Omental fat pad (tissue), 4 donors: Measurements from ENCODE around the gene RCBTB2. TPM values are rescaled to one million over a fixed set of nuclear protein-coding genes. Genes with fewer than 3 reads are reported as not detected.

Source experiments
- ATAC-seq: fragments of 150-250 bp; one replicate; pipeline ENCODE4 v1.9.1; 2016; ENCODE audit warnings: mild to moderate bottlenecking, moderate library complexity; ENCODE audit not compliant: low FRiP score
- DNase-seq: peaks from one replicate; pipeline ENCODE4 v3.0.0-alpha.2; 2019; ENCODE audit warnings: low spot score
- CTCF ChIP-seq, 3 donors: fragments of 450-650 bp; IDR thresholded peaks; one replicate each; pipeline ENCODE4 v1.5.1; 2016 to 2017; ENCODE audit warnings: antibody characterized with exemption in 3 of 3, mild to moderate bottlenecking in 3 of 3, moderate library complexity in 2 of 3
- total RNA-seq, 4 donors: library from RNA; depleted of rRNA; stranded (reverse); fragments of >200 nt; gene quantifications; one replicate each; pipeline ENCODE4 v1.1.0, GENCODE V29; 2016

Gene RCBTB2
- total RNA-seq, 4 donors from 2014 or later = 6.7 to 30.6 (median 13.0) TPM

- ATAC-seq = no peak
- no peak for TF ChIP-seq CTCF (IDR thresholded peaks at IDR 0.05)
- no peak for DNase-seq
Measured at GRCh38 chr13:48562296-48563066, 29.6 kb upstream of the RCBTB2 start.

GRCh38 chr13:48561466-48562235, 28.8 kb upstream of the RCBTB2 start:
- ATAC-seq = no peak
- no peak for TF ChIP-seq CTCF (IDR thresholded peaks at IDR 0.05)
- DNase-seq = no peak

GRCh38 chr13:48560657-48561337, 27.9 kb upstream of the RCBTB2 start:
- DNase-seq = no peak
- ATAC-seq = no peak
- no peak for TF ChIP-seq CTCF (IDR thresholded peaks at IDR 0.05)

- DNase-seq (no peak), ATAC-seq (no peak)
- TF ChIP-seq CTCF (IDR thresholded peaks at IDR 0.05) = no peak
Measured at GRCh38 chr13:48559638-48560320, 26.9 kb upstream of the RCBTB2 start.

GRCh38 chr13:48556817-48557216, 23.9 kb upstream of the RCBTB2 start:
- no peak for ATAC-seq
- DNase-seq = no peak
- no peak for TF ChIP-seq CTCF (IDR thresholded peaks at IDR 0.05)

- ATAC-seq (no peak), DNase-seq (no peak)
- no peak for TF ChIP-seq CTCF (IDR thresholded peaks at IDR 0.05)
Measured at GRCh38 chr13:48555441-48555840, 22.6 kb upstream of the RCBTB2 start.
